Midbrain (tissue), 1 donor: ENCODE measurements around the gene PINLYP.
A peak's percentile ranks its signal among the peaks of the same experiment; 100 is the strongest.

Experiments used
- DNase-seq: peaks from one replicate; lab custom pipeline; 2025; lab: John Stamatoyannopoulos, UW

The PINLYP gene

DNA sequence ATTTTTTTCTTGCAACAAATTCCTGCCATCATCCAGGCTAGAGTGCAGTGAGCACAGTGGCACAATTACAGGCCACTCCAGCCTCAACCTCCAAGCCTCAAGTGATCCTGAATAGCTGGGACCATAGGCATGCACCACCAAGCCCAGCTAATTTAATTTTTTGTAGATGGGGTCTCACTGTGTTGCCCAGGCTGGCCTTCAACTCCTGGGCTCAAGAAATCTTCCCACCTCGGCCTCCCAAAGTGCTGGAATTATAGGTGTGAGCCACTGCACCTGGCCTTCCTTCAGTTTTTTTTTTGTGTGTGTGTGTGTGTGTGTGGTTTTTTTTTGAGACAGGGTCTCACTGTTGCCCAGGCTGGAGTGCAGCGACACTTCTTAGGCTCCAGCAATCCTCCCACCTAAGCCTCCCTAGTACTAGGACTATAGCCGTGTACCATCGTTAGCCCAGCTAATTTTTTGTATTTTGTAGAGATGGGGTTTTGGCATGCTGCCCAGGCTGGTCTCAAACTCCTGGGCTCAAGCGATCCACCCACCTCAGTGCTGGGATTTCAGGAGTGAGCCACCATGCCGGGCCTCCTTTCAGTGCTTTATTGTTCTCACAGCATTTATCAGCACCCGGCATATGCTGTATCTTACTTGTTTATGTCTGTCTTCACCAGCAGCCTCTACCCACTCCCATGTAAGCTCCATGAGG is 30.4 kb downstream of the PINLYP start:
- no peak for DNase-seq

DNA sequence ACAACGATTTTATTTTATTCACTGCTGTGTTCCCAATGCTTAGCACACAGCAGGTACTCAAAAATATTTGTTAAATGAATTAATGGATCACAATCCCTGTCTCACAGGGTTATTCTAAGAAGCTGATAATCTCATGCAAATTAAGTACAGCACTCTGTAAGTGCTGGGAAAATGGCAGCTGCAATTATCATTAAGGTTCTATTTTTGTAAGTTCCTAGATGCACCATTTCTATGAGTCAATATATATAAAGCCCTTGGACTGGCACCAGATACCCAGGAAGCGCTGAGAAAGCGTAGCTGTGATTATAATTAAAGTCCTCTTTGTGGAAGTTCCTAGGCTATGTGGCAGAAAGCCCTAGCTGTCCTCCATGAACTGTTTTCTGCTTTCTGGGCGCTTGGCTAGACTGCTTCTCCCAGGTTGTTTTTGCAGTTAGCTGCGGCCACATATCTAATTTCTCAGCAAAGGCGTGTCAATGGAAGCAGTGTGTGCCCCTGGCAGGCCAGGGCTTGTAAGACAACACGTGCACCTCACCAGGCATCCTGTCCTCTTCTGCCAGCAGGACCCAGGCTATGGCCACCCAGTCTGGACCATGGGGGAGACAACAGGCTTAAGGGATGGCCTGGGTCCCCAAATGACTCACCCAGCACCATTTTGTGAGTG is 31.1 kb downstream of the PINLYP start:
- DNase-seq: no peak

DNA sequence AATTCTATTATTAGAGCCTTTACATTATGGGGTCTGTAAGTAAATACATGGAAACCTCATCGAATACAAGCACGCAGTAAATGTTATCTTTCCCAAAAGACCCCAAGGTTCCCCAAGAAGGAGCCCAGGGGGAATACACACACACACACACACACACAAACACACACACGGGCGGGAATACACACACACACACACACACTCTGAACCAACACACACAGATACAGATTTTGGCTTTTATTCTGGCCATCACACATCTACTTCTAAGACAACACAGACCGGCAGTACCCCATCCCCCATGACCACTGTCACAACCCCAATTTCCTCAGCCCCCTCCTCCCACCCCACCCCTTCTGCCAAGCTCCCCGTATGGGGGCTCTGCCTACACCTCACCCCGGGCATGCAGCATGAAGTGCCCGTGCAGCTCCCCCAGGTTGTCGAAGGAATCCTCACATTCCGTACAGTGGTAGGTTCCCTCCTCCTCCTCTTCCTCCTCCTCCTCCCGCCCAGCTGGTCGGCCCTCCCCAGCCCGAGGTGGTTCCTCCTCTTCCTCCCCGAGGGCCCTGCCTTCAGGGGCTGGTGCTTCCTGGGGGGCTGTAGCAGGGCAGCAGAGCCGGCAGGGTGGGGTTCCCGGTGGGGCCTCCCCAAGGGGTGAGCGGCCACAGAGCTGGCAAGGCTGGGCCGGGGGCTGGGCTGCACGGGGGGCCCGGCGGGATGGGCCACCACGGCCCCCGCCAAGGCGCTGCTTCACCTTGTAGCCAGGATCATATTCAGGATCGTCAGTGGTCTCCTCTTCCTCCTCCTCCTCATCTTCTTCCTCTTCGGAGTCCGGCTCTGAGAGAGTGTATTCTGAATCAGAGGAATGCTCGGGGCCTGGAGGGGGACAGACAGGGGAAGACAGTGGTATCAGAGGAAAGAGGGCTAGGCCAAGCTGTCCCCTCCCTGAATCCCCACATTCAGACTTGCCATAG is 31.9 kb downstream of the PINLYP start:
- DNase-seq: no peak

DNA sequence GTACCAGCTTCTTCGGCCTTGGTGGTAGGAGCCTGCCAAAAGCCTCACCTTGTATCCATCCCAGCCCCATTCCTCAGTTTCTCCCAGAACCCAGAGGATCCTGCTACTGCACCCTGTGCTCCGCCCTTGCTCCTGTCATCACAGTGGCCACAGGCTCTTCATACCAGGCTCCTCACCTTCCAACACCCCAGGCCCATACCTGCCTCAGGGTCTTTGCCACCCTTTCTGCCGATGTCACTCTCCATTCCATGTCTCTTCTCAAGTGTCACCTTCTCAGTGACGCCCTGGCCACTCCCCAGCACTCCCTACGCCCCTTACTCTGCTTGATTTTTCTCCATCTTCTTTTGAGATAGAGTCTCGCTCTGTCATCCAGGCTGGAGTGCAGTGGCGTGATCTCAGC is 34.3 kb downstream of the PINLYP start:
- DNase-seq: no peak

DNA sequence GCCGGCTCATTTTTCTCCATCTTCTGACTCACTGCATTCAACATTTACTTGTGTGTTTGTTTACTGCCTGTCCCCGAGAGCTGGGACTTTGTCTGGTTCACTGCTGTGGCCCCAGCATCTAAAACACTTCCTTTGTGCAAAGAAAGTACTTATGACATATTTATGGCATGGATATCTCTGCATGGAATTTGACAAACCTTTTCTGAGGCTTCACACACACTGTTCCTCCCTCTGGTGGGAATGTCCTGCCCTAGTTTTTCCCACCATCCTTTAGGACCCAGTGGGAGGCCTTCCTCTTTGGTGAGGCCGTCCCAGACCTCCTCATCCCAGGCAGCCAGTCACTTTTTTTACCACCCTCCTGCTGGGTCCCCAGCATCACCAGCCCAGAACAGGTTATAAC is 34.9 kb downstream of the PINLYP start:
- DNase-seq: no peak

DNA sequence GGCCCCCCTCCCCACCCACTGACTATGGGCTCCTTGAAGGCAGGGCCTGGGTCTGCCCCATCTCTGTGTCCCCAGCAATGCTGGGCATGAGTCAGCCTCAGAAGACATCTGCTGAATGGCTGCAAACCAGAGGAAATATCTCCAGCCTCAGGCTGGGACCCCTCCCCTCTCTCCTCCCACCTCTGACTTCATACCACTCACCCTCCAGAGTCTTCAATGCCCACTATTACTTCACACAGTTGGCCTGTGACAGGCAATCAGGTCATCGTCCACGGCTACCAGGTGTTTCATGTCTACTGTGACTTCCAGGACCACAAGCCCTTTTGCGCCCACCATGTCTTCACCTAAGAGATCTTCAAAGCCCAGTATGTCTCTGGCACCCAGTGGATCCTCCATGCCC is 36.2 kb downstream of the PINLYP start, which contains the start of gene SRRM5:
Gene SRRM5 (plus strand): TSS at position 301 of the 400 bp plus-strand sequence. CDS start 34 bp downstream, at position 335.
- no peak for DNase-seq

DNA sequence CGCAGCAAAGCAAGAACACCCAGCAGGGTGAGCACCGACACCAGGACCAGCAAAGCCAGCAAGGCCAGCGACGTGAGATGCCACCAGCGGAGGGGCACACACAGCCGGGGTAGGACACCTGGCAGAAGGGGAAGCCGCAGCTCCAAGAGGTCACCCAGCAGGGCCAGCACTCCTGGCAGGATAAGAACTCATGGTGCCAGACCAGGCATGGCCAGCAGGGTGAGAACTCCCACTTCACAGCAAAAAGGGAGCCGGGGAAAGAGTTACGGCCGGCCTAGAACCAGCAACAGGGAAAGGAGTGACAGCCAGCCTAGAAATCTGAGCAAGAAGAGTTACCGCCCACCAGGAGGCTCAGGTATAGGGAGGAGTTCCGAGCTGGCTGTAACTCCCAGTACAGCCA is 36.8 kb downstream of the PINLYP start:
- DNase-seq: no peak

DNA sequence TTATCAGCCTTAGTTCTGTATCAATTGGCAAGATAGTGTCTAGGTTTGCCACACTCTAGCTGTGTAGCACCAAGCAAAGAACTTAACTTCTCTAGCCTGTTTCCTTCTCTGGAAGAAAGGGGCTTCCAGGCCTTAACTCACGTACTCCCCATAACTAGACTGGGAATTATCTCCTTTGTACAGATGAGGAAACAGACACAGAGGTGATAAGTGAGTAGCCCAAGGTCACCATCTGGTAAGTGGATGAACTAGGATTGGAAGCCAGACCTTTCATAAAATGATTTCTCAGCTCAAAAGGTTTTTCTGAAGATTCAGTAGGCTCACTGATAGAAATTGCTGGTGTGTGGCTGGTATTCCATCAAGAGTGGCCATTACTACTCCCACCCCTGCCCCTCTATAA is 40.7 kb downstream of the PINLYP start:
- no peak for DNase-seq

DNA sequence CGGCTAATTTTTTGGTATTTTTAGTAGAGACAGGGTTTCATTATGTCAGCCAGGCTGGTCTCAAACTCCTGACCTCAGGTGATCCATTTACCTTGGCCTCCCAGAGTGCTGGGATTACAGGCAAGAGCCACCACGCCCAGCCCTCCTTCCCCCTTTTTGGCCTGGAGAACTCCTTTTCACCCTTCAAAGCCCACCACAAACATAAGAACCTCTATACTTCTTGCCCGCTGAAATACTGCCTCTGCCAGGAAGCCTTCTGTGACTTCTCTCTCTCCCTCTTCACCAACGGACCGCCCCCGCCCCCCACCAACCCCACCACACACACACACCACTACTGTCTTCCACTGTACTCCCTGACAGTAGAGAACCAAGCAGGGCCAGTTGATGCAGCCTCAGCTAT is 41.4 kb downstream of the PINLYP start:
- no peak for DNase-seq

DNA sequence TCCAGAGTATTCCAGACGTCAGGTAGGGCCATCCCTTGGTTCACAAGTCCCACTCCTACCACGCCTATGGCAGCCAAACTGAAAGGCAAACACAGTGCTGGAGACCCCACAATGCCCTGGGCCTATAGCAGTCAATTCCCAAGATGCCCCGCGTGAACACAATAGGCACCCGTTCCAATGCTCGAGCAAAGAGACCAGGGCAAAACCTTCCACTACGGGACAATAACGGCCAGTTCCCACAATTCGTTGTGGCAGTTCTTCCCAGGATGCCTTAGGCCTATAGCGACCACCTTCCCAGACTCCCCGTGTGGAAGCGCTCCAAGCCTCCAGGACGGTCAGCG is 43.3 kb downstream of the PINLYP start:
- peak; percentile 73 for DNase-seq

DNA sequence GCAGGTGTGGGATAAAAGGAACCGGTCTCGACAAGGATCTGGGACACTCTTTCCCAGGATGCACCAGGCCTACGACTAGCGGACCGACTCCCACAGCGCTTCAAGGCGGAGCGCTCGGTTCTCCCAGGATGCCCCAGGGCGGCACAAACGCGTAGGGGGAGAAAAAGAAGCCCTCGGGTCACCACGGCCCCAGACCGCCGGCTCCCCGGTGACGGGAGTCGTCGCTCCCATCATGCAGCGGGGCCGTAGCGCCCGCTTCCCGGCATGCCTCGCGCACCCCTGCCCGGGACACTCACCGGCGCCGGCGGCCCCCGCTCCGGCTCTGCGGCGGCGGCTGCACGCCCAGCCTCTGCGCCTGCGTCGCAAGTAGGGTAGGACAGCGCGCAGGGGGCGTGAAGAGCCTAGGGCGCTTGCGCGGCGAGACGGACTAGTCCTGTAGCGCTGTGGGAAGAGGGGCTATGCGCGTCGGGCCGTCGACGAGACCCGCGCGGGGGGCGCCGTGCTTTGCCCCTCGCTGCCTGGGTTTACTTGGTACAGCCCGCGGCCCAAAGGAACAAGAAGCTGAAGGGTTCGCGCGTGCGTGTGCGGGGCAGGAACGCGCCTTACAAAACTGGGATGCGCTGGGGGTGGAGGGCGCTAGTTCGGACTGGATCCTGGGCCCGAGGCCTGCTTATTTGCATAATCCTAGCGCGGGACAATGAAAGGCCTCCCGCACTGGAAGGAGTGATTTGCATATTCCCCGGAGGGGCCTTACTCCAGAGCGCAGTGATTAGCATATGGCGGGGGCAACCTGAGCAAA is 43.9 kb downstream of the PINLYP start, which contains the start of gene ZNF428:
Gene ZNF428 (minus strand): TSS at position 368 of the 799 bp plus-strand sequence. CDS start 5,325 bp downstream, outside the sequence.
- DNase-seq: peak; percentile 96

DNA sequence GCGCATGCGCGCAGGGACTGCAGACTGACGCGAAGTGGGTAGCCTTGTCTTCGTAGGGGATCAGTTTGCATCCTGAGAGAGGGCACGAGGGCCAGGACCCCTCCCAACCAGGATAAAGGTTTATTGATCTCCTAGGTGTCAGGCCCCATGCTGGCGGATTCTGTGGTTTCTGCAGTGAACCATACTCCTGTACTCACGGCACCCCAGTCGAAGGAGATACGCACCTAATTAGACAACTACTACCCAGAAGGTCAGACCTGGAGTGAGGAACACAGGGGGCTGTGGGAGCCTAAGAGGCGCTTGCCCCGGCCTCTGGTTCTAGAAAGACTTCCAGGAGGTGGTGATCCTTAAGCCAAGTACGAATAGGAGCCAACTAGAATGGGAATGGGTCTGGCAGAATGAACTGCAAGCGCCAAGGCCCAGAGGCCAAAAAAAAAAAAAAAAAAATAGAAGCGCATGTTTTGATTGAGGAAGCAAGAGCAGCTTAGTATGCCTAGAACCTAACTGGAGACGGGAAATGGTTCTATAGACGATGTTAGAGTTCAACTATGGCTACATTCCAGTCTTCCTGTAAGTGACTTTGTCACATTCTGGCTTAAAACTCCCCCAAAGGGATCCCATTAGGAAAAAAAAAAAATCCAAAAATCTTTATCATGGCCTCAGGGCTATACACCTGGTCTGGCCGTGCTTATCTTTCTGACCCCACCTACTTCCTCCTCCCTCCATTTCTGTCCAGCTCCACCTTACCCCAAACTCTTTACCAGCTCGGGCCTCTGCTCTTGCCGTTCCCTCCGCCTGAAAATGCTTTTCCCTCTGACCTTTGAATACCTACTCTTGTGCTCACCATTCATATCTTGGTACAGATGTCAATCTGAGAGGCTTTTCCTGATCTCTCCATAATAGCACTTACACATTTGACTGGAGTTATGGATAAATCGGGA is 44.7 kb downstream of the PINLYP start:
- no peak for DNase-seq

DNA sequence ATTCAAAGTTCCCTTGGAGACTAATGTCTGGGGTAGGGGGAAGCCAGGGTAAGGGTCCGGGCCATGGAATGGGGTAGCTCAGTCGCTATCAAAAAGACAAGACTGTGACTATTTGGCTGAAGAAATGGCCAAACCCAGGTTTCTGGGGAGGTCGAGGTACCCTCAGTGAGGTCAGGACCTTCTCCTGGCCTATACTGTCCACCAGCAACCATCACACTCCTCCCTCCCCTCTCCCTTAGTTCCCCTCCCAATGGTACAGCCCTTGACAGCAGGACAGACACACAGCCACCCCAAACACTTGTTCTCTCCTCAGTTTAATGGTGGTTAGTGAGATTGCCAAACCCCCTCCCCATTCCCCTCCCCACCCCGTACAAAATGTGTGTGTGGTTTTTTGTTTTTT is 46.5 kb downstream of the PINLYP start:
- no peak for DNase-seq

DNA sequence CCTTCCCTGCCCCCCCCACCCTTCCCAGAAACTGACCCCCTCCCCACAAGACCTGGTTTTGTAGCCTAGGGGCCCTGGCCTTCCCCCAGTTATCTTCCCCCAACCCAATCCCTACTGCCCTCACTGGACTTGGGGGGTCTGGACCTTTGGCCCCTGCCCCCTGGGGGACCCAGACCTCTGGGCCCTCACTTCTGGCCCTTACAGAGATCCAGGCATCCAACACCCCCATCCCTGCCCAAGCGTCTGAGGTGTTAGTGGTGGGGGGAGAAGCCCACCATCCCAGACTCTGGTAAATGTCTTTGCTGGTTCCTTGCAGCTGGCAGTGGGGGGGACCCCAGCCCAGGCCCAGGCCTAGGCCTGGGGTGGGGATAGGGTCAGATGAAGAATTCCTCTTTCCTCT is 47.4 kb downstream of the PINLYP start:
- no peak for DNase-seq

DNA sequence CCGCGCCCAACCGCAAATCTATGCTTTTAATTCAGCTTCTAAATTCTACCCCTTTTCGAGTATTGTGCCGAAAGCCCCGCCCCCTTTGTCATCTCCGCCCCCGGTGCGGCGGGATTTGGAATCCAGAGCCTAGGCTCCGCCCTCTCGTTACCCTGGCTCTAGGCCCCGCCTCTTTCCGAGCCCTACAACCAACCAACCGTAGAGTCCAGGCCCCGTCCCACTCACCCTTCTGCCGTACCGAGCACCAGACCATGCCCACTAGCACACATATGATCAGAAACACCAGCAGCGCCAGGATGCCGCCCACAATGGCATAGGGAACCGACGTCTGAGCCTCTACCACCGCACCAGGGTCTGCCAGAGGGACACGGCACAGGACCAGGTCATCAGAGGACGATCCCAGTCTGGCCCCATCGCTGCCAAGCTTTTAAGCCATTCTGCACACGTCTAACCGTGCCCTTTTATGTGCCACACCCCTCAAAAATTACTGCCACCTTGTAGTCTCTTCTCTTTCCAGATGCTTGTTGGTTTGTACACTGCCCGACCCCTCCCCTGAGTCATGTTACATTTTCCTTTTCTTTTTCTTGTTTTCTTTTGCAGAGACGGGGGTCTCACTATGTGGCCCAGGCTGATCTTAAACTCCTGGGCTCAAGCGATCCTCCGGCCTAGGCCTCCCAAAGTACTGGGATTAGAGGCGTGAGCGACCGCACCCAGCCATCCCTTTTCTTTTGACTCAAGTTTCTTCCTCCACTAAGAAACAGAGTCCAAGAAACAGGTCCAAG is 48.5 kb downstream of the PINLYP start:
- no peak for DNase-seq

DNA sequence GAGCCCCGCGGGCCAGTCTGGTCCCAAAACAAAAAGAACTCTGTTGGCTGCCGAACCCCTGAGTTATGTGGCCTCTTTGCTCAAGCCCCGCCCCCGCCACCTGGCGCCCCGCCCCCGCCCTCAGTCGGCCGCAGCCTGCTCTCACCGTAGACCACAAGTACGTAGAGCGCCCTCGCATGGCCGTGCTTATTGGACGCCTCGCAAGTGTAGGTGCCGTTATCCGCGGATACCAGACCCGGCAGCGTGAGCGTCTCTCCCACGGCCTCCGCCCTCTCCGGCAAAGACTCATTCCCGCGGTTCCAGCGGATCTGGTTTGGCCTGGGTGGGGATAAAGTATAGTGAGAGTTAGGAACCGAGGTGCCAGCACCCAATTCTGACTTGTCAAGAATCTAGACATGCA is 49.3 kb downstream of the PINLYP start:
- DNase-seq: no peak

DNA sequence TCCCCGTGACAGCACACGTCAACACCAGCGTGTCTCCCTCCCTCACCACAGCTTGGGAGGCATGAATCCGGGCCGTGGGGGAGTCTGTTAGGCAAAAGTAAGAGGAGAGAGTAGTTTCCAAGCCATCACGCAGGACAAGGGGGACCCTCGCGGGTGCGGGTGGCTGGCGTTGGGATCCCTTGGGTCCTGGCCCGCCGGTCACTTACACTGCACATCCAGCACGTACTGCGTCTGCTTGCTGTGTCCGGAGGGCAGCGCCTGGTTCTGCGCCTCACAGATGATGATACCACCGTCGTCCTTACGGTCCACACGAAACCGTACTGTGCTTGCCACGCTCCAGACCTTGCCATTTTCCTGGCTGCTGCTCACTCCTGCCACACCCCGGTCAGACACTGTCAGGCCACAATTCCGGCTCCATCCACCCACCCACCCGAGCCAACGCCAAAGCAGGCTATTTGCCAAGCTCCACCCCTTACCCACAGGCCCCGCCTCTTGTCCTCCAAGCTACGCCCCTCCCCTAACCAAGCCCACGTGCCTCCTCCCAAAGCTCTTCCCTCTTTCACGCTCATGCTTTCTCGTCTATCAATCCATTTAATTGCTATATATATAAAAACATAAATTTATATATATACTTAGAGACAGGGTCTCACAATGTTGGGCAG is 50.4 kb downstream of the PINLYP start:
- peak; percentile 43 for DNase-seq

DNA sequence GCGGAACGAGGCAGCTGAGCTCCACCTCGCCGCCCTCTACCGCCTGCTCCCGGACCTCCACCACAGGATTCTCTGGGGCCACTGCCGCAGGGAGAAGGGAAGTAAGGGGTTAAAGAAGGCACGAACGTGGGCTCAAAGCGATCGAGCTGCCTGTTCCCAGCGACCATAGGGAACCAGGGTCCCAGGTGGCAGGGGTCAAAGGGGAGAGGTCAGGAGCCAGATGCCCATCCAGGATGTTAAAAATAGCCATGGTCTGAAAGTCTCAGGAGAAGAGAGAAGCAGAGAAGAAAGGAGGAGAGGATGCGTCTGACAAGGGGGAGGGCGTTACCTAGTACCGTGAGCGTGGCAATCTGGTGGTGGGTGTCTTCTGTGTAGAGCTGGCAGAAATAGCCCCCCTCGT is 51.2 kb downstream of the PINLYP start:
- DNase-seq: no peak

DNA sequence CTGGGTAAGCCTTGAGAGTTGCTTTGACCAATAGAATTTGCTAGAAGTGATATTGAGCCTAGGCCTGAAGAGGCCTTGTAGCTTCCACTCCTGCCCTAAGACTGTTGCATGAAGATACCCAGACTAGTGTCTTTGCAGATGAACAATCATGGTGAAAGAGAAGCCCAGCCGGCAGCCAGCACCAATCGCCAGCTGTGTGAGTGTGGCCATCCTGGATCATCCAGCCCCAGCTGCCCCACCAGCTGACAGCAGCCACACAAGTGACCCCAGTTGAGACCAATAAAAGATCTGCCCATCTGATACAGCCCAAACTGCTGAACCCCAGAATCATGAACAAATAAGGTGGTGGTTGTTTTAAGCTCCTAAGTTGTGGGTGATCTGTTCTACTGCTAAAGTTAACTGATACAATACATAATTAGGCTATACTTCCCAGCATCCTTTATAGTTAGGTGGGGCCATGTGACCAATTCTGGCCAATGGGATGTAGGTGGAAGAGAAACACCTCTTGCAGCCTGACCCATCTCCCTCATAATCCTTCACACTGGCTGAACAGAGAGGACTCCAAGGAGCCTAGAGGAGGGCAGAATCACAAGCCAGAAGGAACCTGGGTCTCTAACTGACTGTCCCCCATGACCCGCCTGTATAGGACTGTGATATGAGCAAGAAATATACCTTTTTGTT is 53.2 kb downstream of the PINLYP start:
- DNase-seq: peak; percentile 18
